Endothelial cell of umbilical vein (primary cell): ENCODE measurements around the gene RECK. TPM values are rescaled to one million over a fixed set of nuclear protein-coding genes. Genes with fewer than 3 reads are reported as not detected.

Source experiments
- BruUV-seq: library from RNA; stranded (reverse); fragments of 400-500 nt; replicated peaks from 2 replicates; lab custom pipeline; 2021; lab: Mats Ljungman, UMichigan
- CTCF ChIA-PET: fragments of 300-600, 350-600 bp; sonication (Branson Sonifier 250); formaldehyde crosslinking; loops from one replicate; lab custom pipeline; 2021; ENCODE audit warnings: antibody characterized with exemption, inconsistent platforms; lab: Charles Lee
- POLR2A ChIA-PET: fragments of 300-600, 350-600 bp; sonication (Branson Sonifier 250); formaldehyde crosslinking; loops from one replicate; lab custom pipeline; 2021; ENCODE audit warnings: antibody characterized with exemption, inconsistent platforms; lab: Charles Lee
- DNase-seq: peaks from one replicate; pipeline ENCODE4 v3.0.0-alpha.2; 2011; ENCODE audit warnings: low read depth, low spot score
- FAIRE-seq: peaks from 2 replicates; lab custom pipeline; 2011; peaks lifted over from hg19 to GRCh38; lab: Jason Lieb, UNC
- H2AFZ ChIP-seq: 2 replicates; pipeline ENCODE4 v1.6.0; 2012; ENCODE audit warnings: low read depth, low read length, control low read depth, inconsistent platforms
- H3K27ac ChIP-seq: 2 replicates; pipeline ENCODE4 v1.5.1; 2011; ENCODE audit warnings: low read depth, mild to moderate bottlenecking, control low read depth, low read length, moderate library complexity; ENCODE audit not compliant: insufficient read depth
- H3K27me3 ChIP-seq, 2 experiments: 2 replicates each; pipeline versions ENCODE4 v1.6.0 to v1.6.1; 2011; ENCODE audit warnings: low read length in 2 of 2, mixed read lengths in 1 of 2; ENCODE audit not compliant: control insufficient read depth in 2 of 2, insufficient read depth in 2 of 2
- H3K36me3 ChIP-seq, 2 experiments: 2 replicates in 1 of 2; 3 replicates in 1 of 2; pipeline ENCODE4 v1.5.1; 2011; ENCODE audit warnings: low read length in 2 of 2, mild to moderate bottlenecking in 1 of 2, moderate library complexity in 1 of 2; ENCODE audit not compliant: control insufficient read depth in 2 of 2, insufficient read depth in 2 of 2; ENCODE audit errors: extremely low read depth in 1 of 2
- H3K4me1 ChIP-seq: 3 replicates; pipeline ENCODE4 v1.5.1; 2011; ENCODE audit warnings: mild to moderate bottlenecking, low read length; ENCODE audit not compliant: control insufficient read depth, insufficient read depth; ENCODE audit errors: extremely low read depth
- H3K4me2 ChIP-seq: 2 replicates; pipeline ENCODE4 v1.6.1; 2011; ENCODE audit warnings: low read length, control low read depth, mixed read lengths; ENCODE audit not compliant: insufficient read depth
- H3K4me3 ChIP-seq, 3 experiments: fragments of 200-600 bp in 1 of 3; sonication (generic), shearing (Covaris generic) in 1 of 3; replicated peaks in 1 of 3; 2 replicates each; pipeline ENCODE4 v1.5.1; 2011 to 2016; ENCODE audit warnings: control low read depth in 3 of 3, low read length in 3 of 3, mild to moderate bottlenecking in 2 of 3, inconsistent platforms in 1 of 3, low read depth in 1 of 3, moderate library complexity in 1 of 3; ENCODE audit not compliant: insufficient read depth in 1 of 3
- H3K79me2 ChIP-seq: 2 replicates; pipeline ENCODE4 v1.6.0; 2012; ENCODE audit warnings: low read length, inconsistent platforms; ENCODE audit not compliant: control insufficient read depth, insufficient read depth
- H3K9ac ChIP-seq: replicated peaks from 2 replicates; pipeline ENCODE3; 2011; ENCODE audit warnings: low read length, control low read depth; ENCODE audit not compliant: insufficient read depth; ENCODE audit errors: extremely low read depth
- H3K9me1 ChIP-seq: replicated peaks from 3 replicates; pipeline ENCODE4 v1.6.0; 2011; ENCODE audit warnings: mild to moderate bottlenecking, low read length; ENCODE audit not compliant: control insufficient read depth, insufficient read depth; ENCODE audit errors: extremely low read depth
- H3K9me3 ChIP-seq: replicated peaks from 2 replicates; pipeline ENCODE4 v1.5.1; 2012; ENCODE audit warnings: low read length, inconsistent platforms; ENCODE audit not compliant: control insufficient read depth, insufficient read depth
- H4K20me1 ChIP-seq: replicated peaks from 2 replicates; pipeline ENCODE3; 2011; ENCODE audit warnings: mild to moderate bottlenecking, low read length; ENCODE audit not compliant: control insufficient read depth, insufficient read depth; ENCODE audit errors: extremely low read depth
- EZH2 ChIP-seq: IDR thresholded peaks from 2 replicates; pipeline ENCODE4 v1.6.1; 2012; ENCODE audit warnings: borderline replicate concordance, low read depth, mild to moderate bottlenecking, moderate library complexity, low read length, inconsistent platforms; ENCODE audit not compliant: severe bottlenecking
- FOS ChIP-seq: IDR thresholded peaks from 2 replicates; pipeline ENCODE4 v1.6.1; 2011; ENCODE audit warnings: mild to moderate bottlenecking, low read length, moderate library complexity, borderline replicate concordance; ENCODE audit not compliant: insufficient read depth
- GATA2 ChIP-seq: IDR thresholded peaks from 2 replicates; pipeline ENCODE4 v1.7.0; 2011; ENCODE audit warnings: low read depth, mild to moderate bottlenecking, moderate library complexity, mixed read lengths, low read length; ENCODE audit not compliant: insufficient read length, insufficient read depth
- JUN ChIP-seq: IDR thresholded peaks from 2 replicates; pipeline ENCODE4 v1.6.1; 2011; ENCODE audit warnings: borderline replicate concordance, low read depth; ENCODE audit not compliant: insufficient read length, insufficient read depth
- MAX ChIP-seq: IDR thresholded peaks from 2 replicates; pipeline ENCODE4 v1.6.1; 2011; ENCODE audit not compliant: insufficient read depth, insufficient read length
- MYC ChIP-seq: IDR thresholded peaks from one replicate; pipeline ENCODE4 v1.6.1; 2011; ENCODE audit warnings: mild to moderate bottlenecking, low read depth, low read length
- POLR2A ChIP-seq: IDR thresholded peaks from 2 replicates; pipeline ENCODE4 v1.6.1; 2012; ENCODE audit warnings: low read depth, mild to moderate bottlenecking, control low read depth, low read length
- POLR2AphosphoS5 ChIP-seq: IDR thresholded peaks from 2 replicates; pipeline ENCODE4 v1.6.1; 2012; ENCODE audit warnings: low read depth, mild to moderate bottlenecking, control low read depth, low read length, moderate library complexity; ENCODE audit not compliant: insufficient read depth
- dilution Hi-C: fragments of 300-500 bp; cut with MboI; formaldehyde crosslinking; loops from one replicate; pipeline ENCODE4 v1.15.0; 2019; ENCODE audit warnings: low sequenced_read_pairs; ENCODE audit not compliant: extremely low pct_ligation_motif_present
- intact Hi-C: fragments of 100-400 bp; cut with micrococcal nuclease; formaldehyde crosslinking; loops from one replicate; pipeline ENCODE4 v1.10.0; 2022
- polyA plus RNA-seq, 4 experiments: library from polyadenylated mRNA; depleted of rRNA in 3 of 4; stranded (reverse) in 3 of 4; unstranded in 1 of 4; fragments of >200 nt; gene quantifications; 2 replicates each; pipeline versions ENCODE4 v1.2.1 to v1.2.3, GENCODE V29; 2011 to 2012; ENCODE audit warnings: missing spikeins in 1 of 4
- total RNA-seq: library from RNA; stranded (reverse); gene quantifications from 2 replicates; pipeline ENCODE4 v1.2.3, GENCODE V29; 2021
- TF ChIP-seq, protein P1 (sequence below), 2 donors: IDR thresholded peaks; 1 replicate in 1 of 2; 2 replicates in 1 of 2; pipeline ENCODE4 v1.5.1; 2011; ENCODE audit warnings: low read length in 2 of 2, mild to moderate bottlenecking in 2 of 2, moderate library complexity in 2 of 2, control low read depth in 1 of 2, inconsistent platforms in 1 of 2, low read depth in 1 of 2; ENCODE audit not compliant: insufficient read depth in 1 of 2; ENCODE audit errors: extremely low read depth in 1 of 2

The RECK gene
- total and polyA plus RNA-seq, 2 donors (not counting 3 experiments of a cell fraction or from before 2014, with no cell fraction given) = 12.0 to 14.1 TPM

- Histone ChIP-seq H3K4me3 (no peak overlapping the region), H3K9me3 (no peaks in the 10 kb centered on the region), H3K27me3 (no peaks in the 10 kb centered on the region), H3K9ac (peak overlapping the region; percentile 42), H3K79me2 (no peaks in the 10 kb centered on the region), H3K9me1 (no peaks in the 10 kb centered on the region), H3K4me1 (peaks cover 46% of the 10 kb centered on the region), H4K20me1 (no peaks in the 10 kb centered on the region), H3K36me3 (no peaks in the 10 kb centered on the region), H3K4me2 (peak overlapping the region; percentile 54), H3K27ac (peak overlapping the region; percentile 90), H2AFZ (peak overlapping the region; percentile 56)
- FAIRE-seq (peak; percentile 94), DNase-seq (peak; percentile 78)
- TF ChIP-seq POLR2AphosphoS5 = peak; percentile 82
- no peak for TF ChIP-seq EZH2
- peak; percentile 35 for TF ChIP-seq MYC
- no peak for TF ChIP-seq POLR2A
- TF ChIP-seq MAX = peak; percentile 17
- peak; percentile 74 for TF ChIP-seq JUN
- TF ChIP-seq FOS = peak; percentile 90
- no peak for TF ChIP-seq GATA2
- TF ChIP-seq, protein P1, sequence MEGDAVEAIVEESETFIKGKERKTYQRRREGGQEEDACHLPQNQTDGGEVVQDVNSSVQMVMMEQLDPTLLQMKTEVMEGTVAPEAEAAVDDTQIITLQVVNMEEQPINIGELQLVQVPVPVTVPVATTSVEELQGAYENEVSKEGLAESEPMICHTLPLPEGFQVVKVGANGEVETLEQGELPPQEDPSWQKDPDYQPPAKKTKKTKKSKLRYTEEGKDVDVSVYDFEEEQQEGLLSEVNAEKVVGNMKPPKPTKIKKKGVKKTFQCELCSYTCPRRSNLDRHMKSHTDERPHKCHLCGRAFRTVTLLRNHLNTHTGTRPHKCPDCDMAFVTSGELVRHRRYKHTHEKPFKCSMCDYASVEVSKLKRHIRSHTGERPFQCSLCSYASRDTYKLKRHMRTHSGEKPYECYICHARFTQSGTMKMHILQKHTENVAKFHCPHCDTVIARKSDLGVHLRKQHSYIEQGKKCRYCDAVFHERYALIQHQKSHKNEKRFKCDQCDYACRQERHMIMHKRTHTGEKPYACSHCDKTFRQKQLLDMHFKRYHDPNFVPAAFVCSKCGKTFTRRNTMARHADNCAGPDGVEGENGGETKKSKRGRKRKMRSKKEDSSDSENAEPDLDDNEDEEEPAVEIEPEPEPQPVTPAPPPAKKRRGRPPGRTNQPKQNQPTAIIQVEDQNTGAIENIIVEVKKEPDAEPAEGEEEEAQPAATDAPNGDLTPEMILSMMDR (IDR thresholded peaks at IDR 0.05; ENCODE audit: extremely low read depth in 1 of 2, insufficient read depth in 1 of 2, low read depth in 1 of 2, low read length in 2 of 2) = no peak
- ChIA-PET POLR2A (no interaction called here), CTCF (interaction anchor here (0.9 to 2.2 kb wide), 4 partner anchors 12 to 48 kb away, joined by 3 to 9 read pairs (median 8); no protein-coding TSS in a partner anchor)
- BruUV-seq = TSS peak; percentile 62
- dilution Hi-C loops (no loop called here), intact Hi-C loops (loop anchor here (1.0 to 2.0 kb wide), 2 partner anchors 15 to 48 kb away; partner anchors contain the start of gene GLIPR2)
These were observed 114.8 kb downstream of the RECK start for GRCh38 chr9:36151316-36152210.
